ENCODE results near the gene ANO6. TPM values are rescaled to one million over a fixed set of nuclear protein-coding genes. Genes with fewer than 3 reads are reported as not detected.

The ANO6 gene
- total and polyA plus RNA-seq, 8 donors, result 4.4 to 78.8 (median 21.9) TPM

GRCh38 chr12:45339035-45339434 lies 123.1 kb downstream of the ANO6 start:
- Histone ChIP-seq H3K27me3 (no peaks in the 10 kb centered on the region), H3K27ac (no peak overlapping the region), H3K9me3 (no peaks in the 10 kb centered on the region), H3K4me3 (no peak overlapping the region), H3K4me1 (peaks cover 0 to 18% (median 7%) of the 10 kb centered on the region in 4 donors), H3K36me3 (no peaks in the 10 kb centered on the region)
- DNase-seq, result no peak
- no peak for TF ChIP-seq POLR2A (IDR thresholded peaks at IDR 0.05)
- no peak for TF ChIP-seq CTCF (IDR thresholded peaks at IDR 0.05)
- no peak for TF ChIP-seq EP300 (IDR thresholded peaks at IDR 0.05)
- no peak for TF ChIP-seq POLR2AphosphoS5 (IDR thresholded peaks at IDR 0.05)
- intact Hi-C loops (cut with DNase I; ENCODE audit: low total_unique reads), result no loop called here

GRCh38 chr12:45342171-45342570 lies 126.3 kb downstream of the ANO6 start:
- no peak overlapping the region for H3K27ac ChIP-seq
- peaks cover 0 to 18% (median 4%) of the 10 kb centered on the region in 4 donors for H3K4me1 ChIP-seq
- no peak for TF ChIP-seq POLR2A (IDR thresholded peaks at IDR 0.05)
- no peak for TF ChIP-seq POLR2AphosphoS5 (IDR thresholded peaks at IDR 0.05)
- no peak for TF ChIP-seq EP300 (IDR thresholded peaks at IDR 0.05)
- no peak for TF ChIP-seq CTCF (IDR thresholded peaks at IDR 0.05)
- no peak for DNase-seq
- H3K9me3 ChIP-seq, result no peaks in the 10 kb centered on the region
- H3K4me3 ChIP-seq, result no peak overlapping the region
- no peaks in the 10 kb centered on the region for H3K27me3 ChIP-seq
- WGBS, 5 donors, result 61 to 93% (median 89%) methylated on average over 3 of the region's 3 CpGs
- H3K36me3 ChIP-seq, result peaks cover 0 to 5% (median 1%) of the 10 kb centered on the region in 4 donors
- intact Hi-C loops (cut with DNase I; ENCODE audit: low total_unique reads), result no loop called here

GRCh38 chr12:45342848-45343247 lies 127.0 kb downstream of the ANO6 start:
- no peak overlapping the region for H3K27ac ChIP-seq
- 95 to 100% (median 97%) methylated on average over 2 of the region's 2 CpGs for WGBS, 5 donors
- intact Hi-C loops (cut with DNase I; ENCODE audit: low total_unique reads), result no loop called here
- H3K4me1 ChIP-seq, result peaks cover 0 to 18% (median 3%) of the 10 kb centered on the region in 4 donors
- H3K36me3 ChIP-seq, result peaks cover 0 to 6% (median 2%) of the 10 kb centered on the region in 4 donors
- H3K4me3 ChIP-seq, result no peak overlapping the region
- H3K27me3 ChIP-seq, result no peaks in the 10 kb centered on the region
- no peaks in the 10 kb centered on the region for H3K9me3 ChIP-seq
- TF ChIP-seq CTCF (IDR thresholded peaks at IDR 0.05) (no peak), POLR2A (IDR thresholded peaks at IDR 0.05) (no peak), POLR2AphosphoS5 (IDR thresholded peaks at IDR 0.05) (no peak), EP300 (IDR thresholded peaks at IDR 0.05) (no peak)
- DNase-seq, result no peak

- 95 to 97% (median 95%) methylated on average over 6 of the region's 6 CpGs for WGBS, 5 donors
- Histone ChIP-seq H3K9me3 (no peaks in the 10 kb centered on the region), H3K27me3 (no peaks in the 10 kb centered on the region), H3K27ac (peak overlapping the region in 1 of 5 donors; percentile 17), H3K4me1 (peaks cover 0 to 13% (median under 1%) of the 10 kb centered on the region in 4 donors), H3K36me3 (peaks cover 3 to 12% (median 8%) of the 10 kb centered on the region in 4 donors), H3K4me3 (no peak overlapping the region)
- intact Hi-C loops (cut with DNase I; ENCODE audit: low total_unique reads), result no loop called here
- DNase-seq, result no peak
- TF ChIP-seq POLR2AphosphoS5 (IDR thresholded peaks at IDR 0.05) (no peak), POLR2A (IDR thresholded peaks at IDR 0.05) (no peak), EP300 (IDR thresholded peaks at IDR 0.05) (no peak), CTCF (IDR thresholded peaks at IDR 0.05) (no peak)
These were observed 127.6 kb downstream of the ANO6 start for GRCh38 chr12:45343269-45344051.
